Neural cell (in vitro differentiated cells): ENCODE measurements around the gene DUS1L. TPM values are rescaled to one million over a fixed set of nuclear protein-coding genes. Genes with fewer than 3 reads are reported as not detected.

Source experiments
- H2AFZ ChIP-seq: fragments of 200-600, 300-800 bp; sonication (generic), shearing (Covaris generic); 2 replicates; pipeline ENCODE4 v1.6.0; 2014; ENCODE audit warnings: low read depth, mild to moderate bottlenecking, antibody characterized with exemption, low read length, moderate library complexity
- H3F3A ChIP-seq: fragments of 200-600 bp; shearing (Covaris generic); 2 replicates; pipeline ENCODE4 v1.6.1; 2016; ENCODE audit warnings: mild to moderate bottlenecking, moderate library complexity, mixed read lengths, antibody characterized with exemption, low read length; ENCODE audit not compliant: insufficient read depth, poor library complexity, severe bottlenecking
- H3K27ac ChIP-seq: fragments of 200-600, 300-800 bp; sonication (generic), shearing (Covaris generic); 2 replicates; pipeline ENCODE4 v1.5.1; 2014; ENCODE audit warnings: mild to moderate bottlenecking, low read length, moderate library complexity
- H3K27me3 ChIP-seq: fragments of 300-800, 200-600 bp; sonication (generic), shearing (Covaris generic); 2 replicates; pipeline ENCODE4 v1.6.0; 2014; ENCODE audit warnings: mild to moderate bottlenecking, low read depth, low read length, moderate library complexity; ENCODE audit not compliant: insufficient read depth
- H3K36me3 ChIP-seq: fragments of 300-800, 200-600 bp; sonication (generic), shearing (Covaris generic); 2 replicates; pipeline ENCODE4 v1.5.1; 2014; ENCODE audit warnings: mild to moderate bottlenecking, antibody characterized with exemption, low read length, moderate library complexity; ENCODE audit not compliant: insufficient read depth
- H3K4me2 ChIP-seq: fragments of 300-800, 200-600 bp; sonication (generic), shearing (Covaris generic); 2 replicates; pipeline ENCODE4 v1.6.0; 2014; ENCODE audit warnings: mild to moderate bottlenecking, low read length
- H3K4me3 ChIP-seq: fragments of 300-800, 200-600 bp; sonication (generic), shearing (Covaris generic); 2 replicates; pipeline ENCODE4 v1.5.1; 2014; ENCODE audit warnings: mild to moderate bottlenecking, low read length, moderate library complexity
- H3K79me2 ChIP-seq: fragments of 200-600 bp; shearing (Covaris generic); replicated peaks from 2 replicates; pipeline ENCODE4 v1.6.0; 2014; ENCODE audit warnings: mild to moderate bottlenecking, low read length, moderate library complexity; ENCODE audit not compliant: insufficient read depth
- H3K9ac ChIP-seq: fragments of 300-800, 200-600 bp; sonication (generic), shearing (Covaris generic); 2 replicates; pipeline ENCODE4 v1.6.1; 2016; ENCODE audit warnings: mild to moderate bottlenecking, low read length, mixed read lengths
- H3K9me2 ChIP-seq: fragments of 200-600 bp; shearing (Covaris generic); 2 replicates; pipeline ENCODE4 v1.6.1; 2016; ENCODE audit warnings: mild to moderate bottlenecking, low read length, mixed read lengths; ENCODE audit not compliant: insufficient read depth
- H3K9me3 ChIP-seq: fragments of 200-600, 300-800 bp; sonication (generic), shearing (Covaris generic); 2 replicates; pipeline ENCODE4 v1.6.1; 2016; ENCODE audit warnings: mild to moderate bottlenecking, mixed run types, low read length, moderate library complexity, mixed read lengths
- H4K20me1 ChIP-seq: fragments of 200-600 bp; shearing (Covaris generic); 2 replicates; pipeline ENCODE4 v1.6.1; 2016; ENCODE audit warnings: mild to moderate bottlenecking, mixed run types; ENCODE audit not compliant: insufficient read depth
- CTCF ChIP-seq: fragments of 450-650 bp; IDR thresholded peaks from 2 replicates; pipeline ENCODE4 v1.5.1; 2014; ENCODE audit warnings: antibody characterized with exemption, mild to moderate bottlenecking, moderate library complexity; ENCODE audit not compliant: poor library complexity, severe bottlenecking
- EP300 ChIP-seq: fragments of 450-650 bp; conservative IDR thresholded peaks from 2 replicates; pipeline ENCODE4 v1.6.1; 2014; ENCODE audit warnings: antibody characterized with exemption, mild to moderate bottlenecking, moderate library complexity; ENCODE audit not compliant: poor library complexity, severe bottlenecking
- EZH2 ChIP-seq: fragments of 200-600, 300-800 bp; shearing (Covaris generic), sonication (generic); IDR thresholded peaks from 2 replicates; pipeline ENCODE4 v1.6.1; 2014; ENCODE audit warnings: antibody characterized with exemption, low read length, borderline replicate concordance, mild to moderate bottlenecking; ENCODE audit not compliant: insufficient read depth, poor library complexity, severe bottlenecking
- MXI1 ChIP-seq: fragments of 450-650 bp; conservative IDR thresholded peaks from 2 replicates; pipeline ENCODE4 v1.6.1; 2014; ENCODE audit warnings: antibody characterized with exemption, mild to moderate bottlenecking; ENCODE audit not compliant: poor library complexity, severe bottlenecking
- POLR2AphosphoS5 ChIP-seq: IDR thresholded peaks from 2 replicates; pipeline ENCODE4 v1.6.1; 2012
- RAD21 ChIP-seq: fragments of 450-650 bp; conservative IDR thresholded peaks from 2 replicates; pipeline ENCODE4 v1.6.1; 2014; ENCODE audit warnings: antibody characterized with exemption, mild to moderate bottlenecking, moderate library complexity
- SMC3 ChIP-seq: fragments of 450-650 bp; conservative IDR thresholded peaks from 2 replicates; pipeline ENCODE4 v1.6.1; 2014; ENCODE audit warnings: antibody characterized with exemption, mild to moderate bottlenecking, moderate library complexity; ENCODE audit not compliant: poor library complexity
- TAF1 ChIP-seq: IDR thresholded peaks from 2 replicates; pipeline ENCODE4 v1.6.1; 2012; ENCODE audit warnings: low read depth
- polyA plus RNA-seq: library from polyadenylated mRNA; depleted of rRNA; stranded (reverse); fragments of >200 nt; gene quantifications from 2 replicates; pipeline ENCODE4 v1.2.3, GENCODE V29; 2014
- TF ChIP-seq, protein P1 (sequence below): IDR thresholded peaks from 2 replicates; pipeline ENCODE4 v1.6.1; 2012; ENCODE audit warnings: borderline replicate concordance

The DUS1L gene
- polyA plus RNA-seq, 1 donor from 2014 or later, result 100 TPM

GRCh38 chr17:82056729-82057621 is 8.6 kb downstream of the DUS1L start:
- Histone ChIP-seq H3F3A (no peaks in the 10 kb centered on the region), H3K9ac (no peak overlapping the region), H3K79me2 (peaks cover 10% of the 10 kb centered on the region), H3K27ac (no peak overlapping the region), H3K27me3 (no peaks in the 10 kb centered on the region), H2AFZ (no peak overlapping the region), H3K36me3 (no peaks in the 10 kb centered on the region), H4K20me1 (no peaks in the 10 kb centered on the region), H3K4me2 (no peak overlapping the region), H3K9me3 (no peaks in the 10 kb centered on the region), H3K9me2 (no peaks in the 10 kb centered on the region), H3K4me3 (no peak overlapping the region)
- no peak for TF ChIP-seq MXI1
- no peak for TF ChIP-seq TAF1
- TF ChIP-seq, protein P1, sequence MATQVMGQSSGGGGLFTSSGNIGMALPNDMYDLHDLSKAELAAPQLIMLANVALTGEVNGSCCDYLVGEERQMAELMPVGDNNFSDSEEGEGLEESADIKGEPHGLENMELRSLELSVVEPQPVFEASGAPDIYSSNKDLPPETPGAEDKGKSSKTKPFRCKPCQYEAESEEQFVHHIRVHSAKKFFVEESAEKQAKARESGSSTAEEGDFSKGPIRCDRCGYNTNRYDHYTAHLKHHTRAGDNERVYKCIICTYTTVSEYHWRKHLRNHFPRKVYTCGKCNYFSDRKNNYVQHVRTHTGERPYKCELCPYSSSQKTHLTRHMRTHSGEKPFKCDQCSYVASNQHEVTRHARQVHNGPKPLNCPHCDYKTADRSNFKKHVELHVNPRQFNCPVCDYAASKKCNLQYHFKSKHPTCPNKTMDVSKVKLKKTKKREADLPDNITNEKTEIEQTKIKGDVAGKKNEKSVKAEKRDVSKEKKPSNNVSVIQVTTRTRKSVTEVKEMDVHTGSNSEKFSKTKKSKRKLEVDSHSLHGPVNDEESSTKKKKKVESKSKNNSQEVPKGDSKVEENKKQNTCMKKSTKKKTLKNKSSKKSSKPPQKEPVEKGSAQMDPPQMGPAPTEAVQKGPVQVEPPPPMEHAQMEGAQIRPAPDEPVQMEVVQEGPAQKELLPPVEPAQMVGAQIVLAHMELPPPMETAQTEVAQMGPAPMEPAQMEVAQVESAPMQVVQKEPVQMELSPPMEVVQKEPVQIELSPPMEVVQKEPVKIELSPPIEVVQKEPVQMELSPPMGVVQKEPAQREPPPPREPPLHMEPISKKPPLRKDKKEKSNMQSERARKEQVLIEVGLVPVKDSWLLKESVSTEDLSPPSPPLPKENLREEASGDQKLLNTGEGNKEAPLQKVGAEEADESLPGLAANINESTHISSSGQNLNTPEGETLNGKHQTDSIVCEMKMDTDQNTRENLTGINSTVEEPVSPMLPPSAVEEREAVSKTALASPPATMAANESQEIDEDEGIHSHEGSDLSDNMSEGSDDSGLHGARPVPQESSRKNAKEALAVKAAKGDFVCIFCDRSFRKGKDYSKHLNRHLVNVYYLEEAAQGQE, result no peak
- no peak for TF ChIP-seq SMC3
- TF ChIP-seq EZH2, result no peak

GRCh38 chr17:82055965-82056728 is 9.5 kb downstream of the DUS1L start:
- H3K9me2 ChIP-seq, result no peaks in the 10 kb centered on the region
- no peak overlapping the region for H3K27ac ChIP-seq
- H2AFZ ChIP-seq, result no peak overlapping the region
- no peak overlapping the region for H3K9ac ChIP-seq
- no peaks in the 10 kb centered on the region for H3K27me3 ChIP-seq
- H3K4me3 ChIP-seq, result no peak overlapping the region
- no peaks in the 10 kb centered on the region for H3F3A ChIP-seq
- H3K9me3 ChIP-seq, result no peaks in the 10 kb centered on the region
- H4K20me1 ChIP-seq, result no peaks in the 10 kb centered on the region
- no peak overlapping the region for H3K4me2 ChIP-seq
- H3K36me3 ChIP-seq, result no peaks in the 10 kb centered on the region
- TF ChIP-seq POLR2AphosphoS5 (no peak), RAD21 (no peak), MXI1 (no peak), CTCF (no peak), EZH2 (no peak), SMC3 (no peak), TAF1 (no peak), EP300 (no peak)
- TF ChIP-seq, protein P1, result no peak
- peaks cover 10% of the 10 kb centered on the region for H3K79me2 ChIP-seq
